OCI-LY3 (cell line): Measurements from ENCODE around the gene ARMC12.

Experiments
- CTCF ChIP-seq: fragments of 200-600, 300-600 bp; sonication (generic); IDR thresholded peaks from 2 replicates; pipeline ENCODE4 v1.5.1; 2014; ENCODE audit warnings: antibody characterized with exemption, low read length, low read depth
- EZH2phosphoT487 ChIP-seq: fragments of 200-600 bp; shearing (Covaris generic); IDR thresholded peaks from 2 replicates; pipeline ENCODE4 v1.6.1; 2018; ENCODE audit warnings: antibody characterized with exemption, mixed run types, low read depth

DNA sequence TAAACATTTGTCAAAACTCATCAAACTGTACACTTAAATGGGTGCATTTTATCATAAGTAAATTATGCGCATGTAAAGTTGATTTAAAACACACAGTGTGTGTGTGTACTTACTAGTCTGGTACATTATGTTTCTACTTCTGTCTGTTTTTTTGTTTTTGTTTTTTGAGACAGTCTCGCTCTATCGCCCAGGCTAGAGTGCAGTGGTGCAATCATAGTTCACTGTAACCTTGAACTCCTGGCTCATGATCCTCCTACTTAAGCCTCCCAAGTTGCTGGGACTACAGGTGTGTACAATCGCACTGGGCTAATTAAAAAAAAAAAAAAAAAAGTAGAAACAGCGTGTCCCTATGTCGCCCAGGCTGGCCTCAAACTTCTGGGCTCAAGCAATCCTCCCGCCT, 25.1 kb upstream of the ARMC12 start:
- TF ChIP-seq EZH2phosphoT487 = no peak
- no peak for TF ChIP-seq CTCF
